ENCODE data around the gene NUCB1.

GRCh38 chr19:48970139-48970766, 70.1 kb downstream of the NUCB1 start:
- TF ChIP-seq CTCF (IDR thresholded peaks at IDR 0.05; ENCODE audit: low read depth, low read length, missing input control) (no peak), TAF1 (conservative IDR thresholded peaks at IDR 0.05) (no peak), YY1 (IDR thresholded peaks at IDR 0.05) (no peak), JUND (IDR thresholded peaks at IDR 0.05) (no peak), ZBTB33 (IDR thresholded peaks at IDR 0.05) (no peak), GABPA (IDR thresholded peaks at IDR 0.05 in 1 of 2, conservative IDR thresholded peaks at IDR 0.05 in 1 of 2) (no peak), SP1 (IDR thresholded peaks at IDR 0.05) (no peak), RAD21 (IDR thresholded peaks at IDR 0.05) (no peak), EGR1 (IDR thresholded peaks at IDR 0.05; ENCODE audit: low read depth in 2 of 2) (no peak)
- TF ChIP-seq, protein P1, sequence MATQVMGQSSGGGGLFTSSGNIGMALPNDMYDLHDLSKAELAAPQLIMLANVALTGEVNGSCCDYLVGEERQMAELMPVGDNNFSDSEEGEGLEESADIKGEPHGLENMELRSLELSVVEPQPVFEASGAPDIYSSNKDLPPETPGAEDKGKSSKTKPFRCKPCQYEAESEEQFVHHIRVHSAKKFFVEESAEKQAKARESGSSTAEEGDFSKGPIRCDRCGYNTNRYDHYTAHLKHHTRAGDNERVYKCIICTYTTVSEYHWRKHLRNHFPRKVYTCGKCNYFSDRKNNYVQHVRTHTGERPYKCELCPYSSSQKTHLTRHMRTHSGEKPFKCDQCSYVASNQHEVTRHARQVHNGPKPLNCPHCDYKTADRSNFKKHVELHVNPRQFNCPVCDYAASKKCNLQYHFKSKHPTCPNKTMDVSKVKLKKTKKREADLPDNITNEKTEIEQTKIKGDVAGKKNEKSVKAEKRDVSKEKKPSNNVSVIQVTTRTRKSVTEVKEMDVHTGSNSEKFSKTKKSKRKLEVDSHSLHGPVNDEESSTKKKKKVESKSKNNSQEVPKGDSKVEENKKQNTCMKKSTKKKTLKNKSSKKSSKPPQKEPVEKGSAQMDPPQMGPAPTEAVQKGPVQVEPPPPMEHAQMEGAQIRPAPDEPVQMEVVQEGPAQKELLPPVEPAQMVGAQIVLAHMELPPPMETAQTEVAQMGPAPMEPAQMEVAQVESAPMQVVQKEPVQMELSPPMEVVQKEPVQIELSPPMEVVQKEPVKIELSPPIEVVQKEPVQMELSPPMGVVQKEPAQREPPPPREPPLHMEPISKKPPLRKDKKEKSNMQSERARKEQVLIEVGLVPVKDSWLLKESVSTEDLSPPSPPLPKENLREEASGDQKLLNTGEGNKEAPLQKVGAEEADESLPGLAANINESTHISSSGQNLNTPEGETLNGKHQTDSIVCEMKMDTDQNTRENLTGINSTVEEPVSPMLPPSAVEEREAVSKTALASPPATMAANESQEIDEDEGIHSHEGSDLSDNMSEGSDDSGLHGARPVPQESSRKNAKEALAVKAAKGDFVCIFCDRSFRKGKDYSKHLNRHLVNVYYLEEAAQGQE (IDR thresholded peaks at IDR 0.05): no peak
